PC-3 (cell line): ENCODE data around the gene COLEC12. TPM values are rescaled to one million over a fixed set of nuclear protein-coding genes. Genes with fewer than 3 reads are reported as not detected.

Experiments used
- ATAC-seq: fragments of 200-7000 bp; cut with Tn5 transposase; 2 replicates; pipeline ENCODE4 v1.9.1; 2020; ENCODE audit warnings: mild to moderate bottlenecking, moderate library complexity
- BruUV-seq: library from RNA; stranded (reverse); fragments of 400-500 nt; replicated peaks from 2 replicates; lab custom pipeline; 2021; lab: Mats Ljungman, UMichigan
- CTCF ChIA-PET: fragments of 300-600 bp; sonication (Branson Sonifier 250); formaldehyde crosslinking; loops from one replicate; lab custom pipeline; 2022; ENCODE audit warnings: antibody characterized with exemption; lab: Charles Lee
- POLR2A ChIA-PET: fragments of 300-600 bp; sonication (Branson Sonifier 250); formaldehyde crosslinking; loops from one replicate; lab custom pipeline; 2022; ENCODE audit warnings: antibody characterized with exemption; ENCODE audit not compliant: unreplicated experiment; lab: Charles Lee
- DNase-seq: peaks from one replicate; pipeline ENCODE4 v3.0.0-alpha.2; 2015
- H2AFZ ChIP-seq: fragments of 300-600 bp; sonication (generic); 2 replicates; pipeline ENCODE4 v1.6.0; 2016; ENCODE audit warnings: antibody characterized with exemption, low read length
- H3F3A ChIP-seq: fragments of 300-600 bp; sonication (generic); one replicate; pipeline ENCODE4 v1.6.0; 2017; ENCODE audit warnings: antibody characterized with exemption, low read length, control low read depth, mild to moderate bottlenecking; ENCODE audit not compliant: unreplicated experiment
- H3K27ac ChIP-seq: fragments of 300-600 bp; sonication (generic); 2 replicates; pipeline ENCODE4 v1.5.1; 2016; ENCODE audit warnings: mild to moderate bottlenecking, low read length
- H3K27me3 ChIP-seq: fragments of 300-600 bp; sonication (generic); 2 replicates; pipeline ENCODE4 v1.6.1; 2016; ENCODE audit warnings: low read length, mixed read lengths
- H3K36me3 ChIP-seq: fragments of 300-600 bp; sonication (generic); 2 replicates; pipeline ENCODE4 v1.6.1; 2016; ENCODE audit warnings: low read depth, mixed run types, low read length, mixed read lengths
- H3K4me1 ChIP-seq: fragments of 300-600 bp; sonication (generic); 2 replicates; pipeline ENCODE4 v1.5.1; 2016; ENCODE audit warnings: low read length; ENCODE audit not compliant: insufficient read depth
- H3K4me2 ChIP-seq: fragments of 300-600 bp; sonication (generic); 2 replicates; pipeline ENCODE4 v1.6.0; 2016; ENCODE audit warnings: low read length
- H3K4me3 ChIP-seq: fragments of 300-600 bp; sonication (generic); 2 replicates; pipeline ENCODE4 v1.5.1; 2016; ENCODE audit warnings: mild to moderate bottlenecking, low read length, mixed read lengths
- H3K79me2 ChIP-seq: fragments of 300-600 bp; sonication (generic); 2 replicates; pipeline ENCODE4 v1.6.1; 2017; ENCODE audit warnings: low read length, mixed read lengths
- H3K9ac ChIP-seq: fragments of 300-600 bp; sonication (generic); 2 replicates; pipeline ENCODE4 v1.6.0; 2016; ENCODE audit warnings: mild to moderate bottlenecking, low read length
- H3K9me2 ChIP-seq: fragments of 300-600 bp; sonication (generic); replicated peaks from 2 replicates; pipeline ENCODE4 v1.6.1; 2016; ENCODE audit warnings: mixed run types, low read length, mixed read lengths
- H3K9me3 ChIP-seq: fragments of 300-600 bp; sonication (generic); 2 replicates; pipeline ENCODE4 v1.6.1; 2016; ENCODE audit warnings: low read length, mixed read lengths
- H4K20me1 ChIP-seq: fragments of 300-600 bp; sonication (generic); 2 replicates; pipeline ENCODE4 v1.6.1; 2016; ENCODE audit warnings: low read length, mixed read lengths
- CTCF ChIP-seq: fragments of 300-600 bp; sonication (generic); conservative IDR thresholded peaks from 2 replicates; pipeline ENCODE4 v1.5.1; 2017; ENCODE audit warnings: antibody characterized with exemption, low read depth, mild to moderate bottlenecking, low read length
- EZH2 ChIP-seq: fragments of 300-600 bp; sonication (generic); IDR thresholded peaks from one replicate; pipeline ENCODE4 v1.6.1; 2017; ENCODE audit warnings: antibody characterized with exemption, mild to moderate bottlenecking, low read length; ENCODE audit not compliant: unreplicated experiment
- EZH2phosphoT487 ChIP-seq: fragments of 300-600 bp; sonication (generic); IDR thresholded peaks from 2 replicates; pipeline ENCODE4 v1.6.1; 2018; ENCODE audit warnings: mild to moderate bottlenecking, antibody characterized with exemption, low read length, borderline replicate concordance
- intact Hi-C: fragments of 100-400 bp; cut with micrococcal nuclease; formaldehyde crosslinking; loops from 2 replicates; pipeline ENCODE4 v1.9.0; 2023
- total RNA-seq: library from RNA; depleted of rRNA; stranded (reverse); fragments of >200 nt; gene quantifications from 2 replicates; pipeline ENCODE4 v1.2.3, GENCODE V29; 2014

Gene COLEC12
- total RNA-seq, 1 experiment from 2014 or later = 0.04 TPM

- H3K36me3 ChIP-seq = no peaks in the 10 kb centered on the region
- DNase-seq = no peak
- BruUV-seq = no TSS peak
- H3K9ac ChIP-seq = no peak overlapping the region
- peaks cover 58% of the 10 kb centered on the region for H3K27me3 ChIP-seq
- H3K9me3 ChIP-seq = no peaks in the 10 kb centered on the region
- intact Hi-C loops = no loop called here
- H3K4me3 ChIP-seq = no peak overlapping the region
- H3K4me1 ChIP-seq = no peaks in the 10 kb centered on the region
- CTCF ChIA-PET = no interaction called here
- H3K79me2 ChIP-seq = no peaks in the 10 kb centered on the region
- TF ChIP-seq EZH2 = no peak
- TF ChIP-seq EZH2phosphoT487 = no peak
- TF ChIP-seq CTCF = no peak
- POLR2A ChIA-PET = no interaction called here
- no peaks in the 10 kb centered on the region for H3F3A ChIP-seq
- H2AFZ ChIP-seq = no peak overlapping the region
- no peaks in the 10 kb centered on the region for H3K9me2 ChIP-seq
- no peak overlapping the region for H3K27ac ChIP-seq
- no peaks in the 10 kb centered on the region for H4K20me1 ChIP-seq
- no peak overlapping the region for H3K4me2 ChIP-seq
- ATAC-seq = no peak
Observed at GRCh38 chr18:394262-394986, 106.1 kb downstream of the COLEC12 start.

- no peak overlapping the region for H2AFZ ChIP-seq
- DNase-seq = no peak
- H3K9ac ChIP-seq = no peak overlapping the region
- no peaks in the 10 kb centered on the region for H3K4me1 ChIP-seq
- H3K27ac ChIP-seq = no peak overlapping the region
- no peaks in the 10 kb centered on the region for H3K79me2 ChIP-seq
- ATAC-seq = no peak
- ChIA-PET POLR2A (no interaction called here), CTCF (no interaction called here)
- no peaks in the 10 kb centered on the region for H3K9me3 ChIP-seq
- no peak overlapping the region for H3K4me2 ChIP-seq
- BruUV-seq = no TSS peak
- H3K9me2 ChIP-seq = no peaks in the 10 kb centered on the region
- intact Hi-C loops = no loop called here
- H3K36me3 ChIP-seq = no peaks in the 10 kb centered on the region
- H3K4me3 ChIP-seq = no peak overlapping the region
- TF ChIP-seq EZH2phosphoT487 (no peak), EZH2 (no peak), CTCF (no peak)
- no peaks in the 10 kb centered on the region for H3F3A ChIP-seq
- peaks cover 58% of the 10 kb centered on the region for H3K27me3 ChIP-seq
- H4K20me1 ChIP-seq = no peaks in the 10 kb centered on the region
Observed at GRCh38 chr18:393574-393957, 106.9 kb downstream of the COLEC12 start.

- CTCF ChIA-PET = no interaction called here
- Histone ChIP-seq H3K36me3 (no peaks in the 10 kb centered on the region), H4K20me1 (no peaks in the 10 kb centered on the region), H3K27ac (no peak overlapping the region), H3K4me2 (no peak overlapping the region), H3K9me3 (no peaks in the 10 kb centered on the region), H3K4me3 (no peak overlapping the region), H2AFZ (no peak overlapping the region), H3K4me1 (no peaks in the 10 kb centered on the region), H3K27me3 (peaks cover 59% of the 10 kb centered on the region), H3K79me2 (no peaks in the 10 kb centered on the region), H3K9ac (no peak overlapping the region), H3F3A (no peaks in the 10 kb centered on the region), H3K9me2 (no peaks in the 10 kb centered on the region)
- BruUV-seq = no TSS peak
- intact Hi-C loops = no loop called here
- POLR2A ChIA-PET = no interaction called here
- DNase-seq = no peak
- TF ChIP-seq CTCF = no peak
- no peak for TF ChIP-seq EZH2
- no peak for TF ChIP-seq EZH2phosphoT487
- no peak for ATAC-seq
Observed at GRCh38 chr18:392928-393573, 107.5 kb downstream of the COLEC12 start.
